Measurements from ENCODE around the gene PRKCH.

PRKCH gene

DNA sequence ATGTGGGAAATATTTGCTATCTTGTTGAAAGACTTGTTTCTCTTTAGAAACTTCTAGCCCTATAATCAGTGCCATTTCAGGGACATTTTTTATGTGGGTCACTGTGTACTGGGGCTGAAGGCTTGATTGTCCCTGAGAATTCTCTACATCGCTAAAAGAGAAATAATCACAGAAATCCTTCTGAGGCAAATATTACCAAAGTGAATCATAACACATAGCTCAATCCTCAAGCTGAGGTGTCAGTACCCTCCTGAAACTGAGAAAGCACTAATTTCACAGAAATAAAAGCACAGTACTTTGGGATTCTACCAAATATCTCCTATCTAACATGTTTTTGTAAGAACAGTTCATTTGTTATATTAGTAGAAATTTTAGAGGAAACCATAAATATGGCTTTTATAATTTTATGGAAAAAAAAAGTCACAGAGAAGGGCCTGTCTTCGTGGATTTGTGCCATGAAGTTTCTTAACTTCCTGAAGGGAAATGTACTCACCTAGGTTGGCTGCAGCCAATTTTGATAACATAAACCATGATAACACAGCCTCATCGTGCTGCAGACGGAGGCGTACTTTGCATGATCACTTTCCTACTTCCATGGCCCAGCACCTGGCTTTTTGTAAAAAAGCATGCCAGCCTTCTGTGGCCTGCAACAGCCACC lies 210.2 kb downstream of the PRKCH start:
- H3K9me3 ChIP-seq (ENCODE audit: insufficient read depth, low read length) = no peaks in the 10 kb centered on the region
- H3K9ac ChIP-seq (ENCODE audit: low read length) = no peak overlapping the region
- TF ChIP-seq EZH2phosphoT487 (IDR thresholded peaks at IDR 0.05; ENCODE audit: low read depth) = no peak
- TF ChIP-seq, protein P1, sequence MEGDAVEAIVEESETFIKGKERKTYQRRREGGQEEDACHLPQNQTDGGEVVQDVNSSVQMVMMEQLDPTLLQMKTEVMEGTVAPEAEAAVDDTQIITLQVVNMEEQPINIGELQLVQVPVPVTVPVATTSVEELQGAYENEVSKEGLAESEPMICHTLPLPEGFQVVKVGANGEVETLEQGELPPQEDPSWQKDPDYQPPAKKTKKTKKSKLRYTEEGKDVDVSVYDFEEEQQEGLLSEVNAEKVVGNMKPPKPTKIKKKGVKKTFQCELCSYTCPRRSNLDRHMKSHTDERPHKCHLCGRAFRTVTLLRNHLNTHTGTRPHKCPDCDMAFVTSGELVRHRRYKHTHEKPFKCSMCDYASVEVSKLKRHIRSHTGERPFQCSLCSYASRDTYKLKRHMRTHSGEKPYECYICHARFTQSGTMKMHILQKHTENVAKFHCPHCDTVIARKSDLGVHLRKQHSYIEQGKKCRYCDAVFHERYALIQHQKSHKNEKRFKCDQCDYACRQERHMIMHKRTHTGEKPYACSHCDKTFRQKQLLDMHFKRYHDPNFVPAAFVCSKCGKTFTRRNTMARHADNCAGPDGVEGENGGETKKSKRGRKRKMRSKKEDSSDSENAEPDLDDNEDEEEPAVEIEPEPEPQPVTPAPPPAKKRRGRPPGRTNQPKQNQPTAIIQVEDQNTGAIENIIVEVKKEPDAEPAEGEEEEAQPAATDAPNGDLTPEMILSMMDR (IDR thresholded peaks at IDR 0.05; ENCODE audit: low read depth, low read length) = no peak
- no peak overlapping the region for H3K4me2 ChIP-seq (ENCODE audit: low read length)
- no peaks in the 10 kb centered on the region for H4K20me1 ChIP-seq (ENCODE audit: insufficient read depth, low read length)
- H3K27me3 ChIP-seq (ENCODE audit: low read depth, low read length) = no peaks in the 10 kb centered on the region
- no peaks in the 10 kb centered on the region for H3K36me3 ChIP-seq (replicated peaks; ENCODE audit: low read depth, low read length)
- no peak overlapping the region for H2AFZ ChIP-seq (ENCODE audit: low read depth, low read length)
- no peak overlapping the region for H3K27ac ChIP-seq (ENCODE audit: low read length)
- no peaks in the 10 kb centered on the region for H3K79me2 ChIP-seq (ENCODE audit: low read length)
- no peak overlapping the region for H3K4me3 ChIP-seq (ENCODE audit: low read length)
- H3K4me1 ChIP-seq (ENCODE audit: low read length) = no peaks in the 10 kb centered on the region

DNA sequence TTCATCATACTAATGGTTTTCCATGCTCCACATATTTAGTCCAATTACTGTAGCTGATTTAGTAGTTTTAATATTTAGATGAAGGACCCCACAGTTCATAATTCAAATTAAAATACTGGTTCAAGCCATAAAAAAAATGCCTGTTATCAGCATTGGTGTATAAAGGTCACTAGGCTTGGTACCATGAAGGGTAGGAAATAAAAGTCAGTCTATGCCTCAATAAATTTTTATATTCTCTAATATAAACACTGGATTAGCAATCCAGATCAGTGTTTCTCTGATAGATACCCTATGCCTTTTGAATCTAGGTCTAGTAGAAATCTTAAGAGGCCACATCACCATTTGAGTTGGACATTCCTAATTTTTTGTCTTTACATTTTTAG lies 210.7 kb downstream of the PRKCH start:
- Histone ChIP-seq H3K9me3 (ENCODE audit: insufficient read depth, low read length) (no peaks in the 10 kb centered on the region), H3K27ac (ENCODE audit: low read length) (no peak overlapping the region), H3K79me2 (ENCODE audit: low read length) (no peaks in the 10 kb centered on the region), H3K4me3 (ENCODE audit: low read length) (no peak overlapping the region), H4K20me1 (ENCODE audit: insufficient read depth, low read length) (no peaks in the 10 kb centered on the region), H2AFZ (ENCODE audit: low read depth, low read length) (no peak overlapping the region), H3K4me1 (ENCODE audit: low read length) (peaks cover 4% of the 10 kb centered on the region; the same call in 1 of the 2 replicates), H3K9ac (ENCODE audit: low read length) (no peak overlapping the region), H3K36me3 (replicated peaks; ENCODE audit: low read depth, low read length) (no peaks in the 10 kb centered on the region), H3K27me3 (ENCODE audit: low read depth, low read length) (peaks cover 3% of the 10 kb centered on the region), H3K4me2 (ENCODE audit: low read length) (no peak overlapping the region)
- TF ChIP-seq, protein P1 (IDR thresholded peaks at IDR 0.05; ENCODE audit: low read depth, low read length) = no peak
- no peak for TF ChIP-seq EZH2phosphoT487 (IDR thresholded peaks at IDR 0.05; ENCODE audit: low read depth)

DNA sequence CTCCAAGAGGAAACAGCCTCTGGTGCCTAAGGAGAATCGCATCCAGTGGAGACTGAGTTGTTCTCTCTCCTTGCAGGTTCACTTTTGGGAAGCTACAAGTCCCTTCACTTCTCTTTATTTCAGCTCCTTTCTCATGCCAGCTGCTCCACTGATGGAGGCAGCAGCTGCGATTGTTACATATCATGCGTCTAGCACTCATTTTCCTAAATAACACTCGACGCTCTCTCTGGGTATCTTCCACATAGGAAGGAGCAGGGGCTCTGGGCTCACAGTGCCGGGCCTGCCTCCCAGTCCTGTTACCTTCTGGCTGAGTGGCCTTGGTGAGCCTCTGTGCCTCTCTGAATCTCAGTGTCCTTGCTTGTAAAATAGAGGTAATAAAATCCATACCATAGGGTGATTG lies 211.4 kb downstream of the PRKCH start:
- Histone ChIP-seq H3K9me3 (ENCODE audit: insufficient read depth, low read length) (no peaks in the 10 kb centered on the region), H3K27me3 (ENCODE audit: low read depth, low read length) (peaks cover 9% of the 10 kb centered on the region), H3K4me2 (ENCODE audit: low read length) (no peak overlapping the region), H3K27ac (ENCODE audit: low read length) (no peak overlapping the region), H3K36me3 (replicated peaks; ENCODE audit: low read depth, low read length) (no peaks in the 10 kb centered on the region), H3K79me2 (ENCODE audit: low read length) (no peaks in the 10 kb centered on the region), H3K9ac (ENCODE audit: low read length) (no peak overlapping the region), H3K4me1 (ENCODE audit: low read length) (peaks cover 9% of the 10 kb centered on the region), H2AFZ (ENCODE audit: low read depth, low read length) (no peak overlapping the region), H3K4me3 (ENCODE audit: low read length) (no peak overlapping the region), H4K20me1 (ENCODE audit: insufficient read depth, low read length) (no peaks in the 10 kb centered on the region)
- no peak for TF ChIP-seq EZH2phosphoT487 (IDR thresholded peaks at IDR 0.05; ENCODE audit: low read depth)
- TF ChIP-seq, protein P1 (IDR thresholded peaks at IDR 0.05; ENCODE audit: low read depth, low read length) = no peak

DNA sequence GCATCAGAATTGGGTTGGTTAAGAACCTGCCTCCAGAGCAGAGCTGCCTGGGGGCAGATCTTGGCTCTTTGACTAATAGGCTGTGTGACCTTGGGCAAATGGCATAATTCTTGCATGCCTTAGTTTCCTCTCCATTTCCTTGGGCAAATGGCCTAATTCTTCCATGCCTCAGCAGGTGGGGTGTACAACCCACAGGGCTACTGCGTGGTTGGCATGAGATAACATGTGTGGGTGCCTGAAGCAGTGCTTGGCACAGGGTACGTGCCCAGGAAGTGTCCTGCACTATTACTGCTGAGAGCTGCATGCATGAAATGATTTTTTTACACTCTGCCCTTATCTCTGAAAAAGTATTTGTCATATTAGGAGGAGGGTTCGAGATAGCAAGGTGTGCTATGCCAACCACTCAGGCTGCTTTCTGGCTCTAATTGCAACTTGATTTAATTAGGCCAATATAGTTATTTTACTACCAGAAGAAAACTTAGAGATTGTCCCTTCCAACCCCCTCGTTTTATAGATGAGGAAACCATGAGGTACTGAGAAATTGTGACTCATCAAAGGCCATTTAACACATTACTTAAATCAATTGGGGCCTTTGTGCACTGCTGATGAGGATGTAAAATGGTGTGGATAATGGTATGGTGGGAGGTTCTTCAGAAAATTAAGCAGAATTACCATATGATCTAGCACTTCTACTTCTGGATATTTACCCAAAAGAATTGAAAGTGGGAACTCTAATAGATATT lies 212.3 kb downstream of the PRKCH start:
- Histone ChIP-seq H3K4me3 (ENCODE audit: low read length) (no peak overlapping the region), H2AFZ (ENCODE audit: low read depth, low read length) (no peak overlapping the region), H3K36me3 (replicated peaks; ENCODE audit: low read depth, low read length) (no peaks in the 10 kb centered on the region), H3K27me3 (ENCODE audit: low read depth, low read length) (peaks cover 14% of the 10 kb centered on the region), H3K4me1 (ENCODE audit: low read length) (peaks cover 9% of the 10 kb centered on the region), H3K9ac (ENCODE audit: low read length) (no peak overlapping the region), H3K4me2 (ENCODE audit: low read length) (no peak overlapping the region), H4K20me1 (ENCODE audit: insufficient read depth, low read length) (no peaks in the 10 kb centered on the region), H3K9me3 (ENCODE audit: insufficient read depth, low read length) (no peaks in the 10 kb centered on the region), H3K27ac (ENCODE audit: low read length) (no peak overlapping the region), H3K79me2 (ENCODE audit: low read length) (no peaks in the 10 kb centered on the region)
- no peak for TF ChIP-seq EZH2phosphoT487 (IDR thresholded peaks at IDR 0.05; ENCODE audit: low read depth)
- TF ChIP-seq, protein P1 (IDR thresholded peaks at IDR 0.05; ENCODE audit: low read depth, low read length) = no peak
